SU-DHL-6 (cell line): ENCODE results near the gene MEDAG.

ENCODE experiments used
- CTCF ChIP-seq: fragments of 200-600 bp; sonication (generic); IDR thresholded peaks from one replicate; pipeline ENCODE4 v1.5.1; 2017; ENCODE audit warnings: antibody characterized with exemption, mild to moderate bottlenecking, low read length, moderate library complexity; ENCODE audit not compliant: insufficient read depth, poor library complexity, severe bottlenecking
- EZH2phosphoT487 ChIP-seq: fragments of 200-600 bp; sonication (generic), shearing (Covaris generic); conservative IDR thresholded peaks from 2 replicates; pipeline ENCODE4 v1.6.1; 2018; ENCODE audit warnings: mild to moderate bottlenecking, antibody characterized with exemption, low read length, moderate library complexity, mixed read lengths

GRCh38 chr13:30862707-30863106 is 43.4 kb upstream of the MEDAG start:
- TF ChIP-seq CTCF (no peak), EZH2phosphoT487 (no peak)
